AG04450 (cell line): ENCODE data around the gene FAM47E. TPM values are rescaled to one million over a fixed set of nuclear protein-coding genes. Genes with fewer than 3 reads are reported as not detected.

Experiments used
- CTCF ChIA-PET: fragments of 300-600, 350-600 bp; formaldehyde crosslinking; extraction: SDS; loops from one replicate; lab custom pipeline; 2022; ENCODE audit warnings: antibody characterized with exemption, inconsistent platforms; lab: Charles Lee
- POLR2A ChIA-PET: fragments of 350-600 bp; formaldehyde crosslinking; extraction: SDS; loops from one replicate; lab custom pipeline; 2021; ENCODE audit warnings: antibody characterized with exemption, inconsistent platforms; lab: Yijun Ruan, JAX
- DNase-seq: peaks from one replicate; pipeline ENCODE4 v3.0.0-alpha.2; 2011; ENCODE audit warnings: low read depth, low spot score
- H3K27ac ChIP-seq: one replicate; pipeline ENCODE4 v1.5.1; 2012; ENCODE audit warnings: low read depth, low read length, control low read depth
- H3K27me3 ChIP-seq: one replicate; pipeline ENCODE4 v1.6.0; 2012; ENCODE audit warnings: low read length; ENCODE audit not compliant: control insufficient read depth, insufficient read depth
- H3K4me3 ChIP-seq: 2 replicates; pipeline ENCODE4 v1.5.1; 2011; ENCODE audit warnings: mild to moderate bottlenecking, low read depth, low read length, control low read depth
- H3K9me3 ChIP-seq: 2 replicates; pipeline ENCODE4 v1.5.1; 2012; ENCODE audit warnings: low read length; ENCODE audit not compliant: control insufficient read depth, insufficient read depth
- CTCF ChIP-seq: IDR thresholded peaks from 2 replicates; pipeline ENCODE4 v1.5.1; 2011; ENCODE audit warnings: low read depth, low read length, control low read depth, inconsistent platforms
- polyA plus RNA-seq: library from polyadenylated mRNA; depleted of rRNA; stranded (reverse); fragments of >200 nt; gene quantifications from 2 replicates; pipeline ENCODE4 v1.2.3, GENCODE V29; 2011

Gene FAM47E
- polyA plus RNA-seq, 1 experiment, result 0.06 TPM

- Histone ChIP-seq H3K4me3 (no peak overlapping the region), H3K27me3 (peaks cover 18% of the 10 kb centered on the region), H3K9me3 (no peaks in the 10 kb centered on the region), H3K27ac (no peak overlapping the region)
- no peak for DNase-seq
- ChIA-PET POLR2A (no interaction called here), CTCF (no interaction called here)
- TF ChIP-seq CTCF, result no peak
These were observed 19.0 kb downstream of the FAM47E start for GRCh38 chr4:76270244-76271175.

- no peak for TF ChIP-seq CTCF
- POLR2A ChIA-PET, result no interaction called here
- CTCF ChIA-PET, result no interaction called here
These were observed 19.7 kb downstream of the FAM47E start for GRCh38 chr4:76271248-76271647.

GRCh38 chr4:76272073-76272472 lies 20.6 kb downstream of the FAM47E start:
- TF ChIP-seq CTCF, result no peak
- POLR2A ChIA-PET, result no interaction called here
- CTCF ChIA-PET, result no interaction called here

More at GRCh38 chr4:76271248-76271647, 19.7 kb downstream of the FAM47E start:
- Histone ChIP-seq H3K4me3 (no peak overlapping the region), H3K9me3 (no peaks in the 10 kb centered on the region), H3K27me3 (peaks cover 15% of the 10 kb centered on the region), H3K27ac (no peak overlapping the region)
- DNase-seq, result no peak

GRCh38 chr4:76272582-76272981 lies 21.1 kb downstream of the FAM47E start:
- peaks cover 13% of the 10 kb centered on the region for H3K27me3 ChIP-seq
- H3K27ac ChIP-seq, result no peak overlapping the region
- DNase-seq, result no peak
- no peak overlapping the region for H3K4me3 ChIP-seq
- ChIA-PET CTCF (no interaction called here), POLR2A (no interaction called here)
- no peaks in the 10 kb centered on the region for H3K9me3 ChIP-seq
- TF ChIP-seq CTCF, result no peak

More at GRCh38 chr4:76272073-76272472, 20.6 kb downstream of the FAM47E start:
- Histone ChIP-seq H3K9me3 (no peaks in the 10 kb centered on the region), H3K4me3 (no peak overlapping the region), H3K27ac (no peak overlapping the region), H3K27me3 (peaks cover 15% of the 10 kb centered on the region)
- DNase-seq, result no peak

GRCh38 chr4:76272999-76273398 lies 21.5 kb downstream of the FAM47E start:
- ChIA-PET CTCF (interaction anchor here (1.3 kb wide), 1 partner anchor 93 kb away, joined by 4 read pairs; no protein-coding TSS in a partner anchor), POLR2A (no interaction called here)
- Histone ChIP-seq H3K4me3 (no peak overlapping the region), H3K9me3 (no peaks in the 10 kb centered on the region), H3K27ac (no peak overlapping the region), H3K27me3 (peaks cover 14% of the 10 kb centered on the region)
- no peak for DNase-seq
- no peak for TF ChIP-seq CTCF
